Non-pigmented ciliary epithelial cell (primary cell): Measurements from ENCODE around the gene TMCO1.
A peak's percentile ranks its signal among the peaks of the same experiment; 100 is the strongest.
"Not testable (repeated sequence)": the region's sequence is repeated elsewhere in the genome, so short reads cannot be mapped to it uniquely, and the experiment has no call there.

Source experiments
- DNase-seq: peaks from one replicate; pipeline ENCODE4 v3.0.0-alpha.2; 2010; ENCODE audit warnings: low read depth

Gene TMCO1, protein sequence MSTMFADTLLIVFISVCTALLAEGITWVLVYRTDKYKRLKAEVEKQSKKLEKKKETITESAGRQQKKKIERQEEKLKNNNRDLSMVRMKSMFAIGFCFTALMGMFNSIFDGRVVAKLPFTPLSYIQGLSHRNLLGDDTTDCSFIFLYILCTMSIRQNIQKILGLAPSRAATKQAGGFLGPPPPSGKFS

DNA sequence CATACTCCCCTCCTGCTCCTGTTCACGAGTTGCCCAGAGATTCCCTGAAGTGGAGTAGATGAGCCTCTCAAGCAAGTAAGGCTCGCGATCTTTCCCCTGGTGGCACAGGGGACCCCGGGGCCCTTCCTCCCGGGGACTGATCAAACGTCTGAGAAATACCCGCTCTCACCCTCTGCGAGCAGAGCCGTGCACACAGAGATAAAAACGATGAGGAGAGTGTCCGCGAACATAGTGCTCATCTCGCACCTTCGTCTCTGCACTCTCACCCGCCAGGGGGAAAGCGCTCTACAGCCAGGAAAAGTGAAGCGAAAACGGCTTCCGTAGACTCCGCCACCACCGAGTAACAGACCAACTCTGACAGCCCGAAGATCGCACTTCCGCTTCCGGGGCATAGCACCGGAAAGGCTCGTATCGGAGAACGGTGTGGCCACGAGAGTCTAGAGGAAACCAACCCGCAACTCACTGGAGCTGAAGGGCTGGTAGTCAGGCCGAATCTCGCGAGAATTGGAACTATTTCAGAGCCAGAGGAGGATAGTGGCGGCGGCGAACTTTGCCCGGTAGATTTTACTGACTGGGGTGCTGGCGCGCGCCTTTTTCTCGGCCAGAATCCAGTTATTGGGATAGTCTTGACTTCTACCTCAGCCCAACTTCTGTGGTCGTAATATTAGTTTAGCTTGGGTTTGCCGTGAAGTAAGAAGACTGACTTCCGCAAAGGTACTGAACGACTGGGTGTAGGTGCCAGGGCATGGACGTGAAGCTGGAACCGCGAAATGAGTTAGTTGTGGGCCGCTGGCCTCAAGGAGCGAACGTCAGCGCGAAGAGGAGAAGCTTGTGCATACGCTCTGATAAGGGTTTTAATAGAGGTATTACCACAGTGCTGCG, at the start of gene TMCO1:
Gene TMCO1, minus strand, starts transcription at position 356 of the 882 bp plus-strand sequence. Its CDS starts 117 bp downstream, at position 239.
- peak; percentile 94 for DNase-seq

DNA sequence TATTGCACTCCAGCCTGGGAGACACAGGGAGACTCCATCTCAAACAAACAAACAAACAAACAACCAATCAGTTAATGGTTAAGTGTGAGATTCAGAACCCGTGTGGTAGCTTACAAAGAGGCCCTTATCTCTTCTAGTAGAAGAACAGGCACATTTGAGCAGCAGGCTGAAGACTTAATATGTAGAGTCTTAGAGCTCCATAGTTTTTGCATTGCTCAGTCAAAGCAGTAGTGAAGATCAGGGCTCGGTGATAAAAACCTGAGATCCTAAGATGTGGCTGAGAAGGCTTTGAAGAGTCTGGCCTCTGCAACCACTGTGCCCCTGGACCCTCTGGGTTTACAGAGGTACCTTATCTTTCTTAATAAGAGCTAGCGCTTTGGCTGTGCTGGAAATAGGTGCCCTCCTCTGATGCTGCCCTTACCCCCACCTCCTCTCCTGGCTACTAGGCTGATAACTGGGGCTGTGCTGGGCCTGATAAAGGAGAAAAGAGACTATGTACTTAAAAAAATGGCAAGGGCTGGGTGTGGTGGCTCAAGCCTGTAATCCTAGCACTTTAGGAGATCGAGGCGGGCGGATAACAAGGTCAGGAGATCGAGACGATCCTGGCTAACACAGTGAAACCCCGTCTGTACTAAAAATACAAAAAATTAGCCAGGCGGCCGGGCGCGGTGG, 48.3 kb upstream of the TMCO1 start:
- DNase-seq: no peak

DNA sequence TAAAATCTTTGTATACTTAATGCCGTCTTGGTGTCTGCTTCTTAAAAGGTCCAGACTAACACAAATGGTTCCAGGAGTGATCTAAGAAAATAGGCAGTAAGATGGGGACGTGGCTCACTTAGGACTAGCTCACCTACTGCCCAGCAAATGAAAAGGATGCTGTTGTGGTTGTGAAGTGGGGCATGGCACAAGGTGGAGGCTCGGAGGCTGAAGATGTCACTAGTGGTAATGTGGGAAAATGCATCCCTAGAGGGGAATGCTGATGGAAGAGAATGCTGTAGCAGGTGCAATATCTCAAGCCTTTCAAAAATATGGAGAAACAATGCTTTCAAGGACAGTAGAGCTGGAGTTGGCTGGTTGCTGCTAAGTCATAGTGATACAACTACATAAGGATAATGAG, 47.5 kb upstream of the TMCO1 start:
- no peak for DNase-seq

DNA sequence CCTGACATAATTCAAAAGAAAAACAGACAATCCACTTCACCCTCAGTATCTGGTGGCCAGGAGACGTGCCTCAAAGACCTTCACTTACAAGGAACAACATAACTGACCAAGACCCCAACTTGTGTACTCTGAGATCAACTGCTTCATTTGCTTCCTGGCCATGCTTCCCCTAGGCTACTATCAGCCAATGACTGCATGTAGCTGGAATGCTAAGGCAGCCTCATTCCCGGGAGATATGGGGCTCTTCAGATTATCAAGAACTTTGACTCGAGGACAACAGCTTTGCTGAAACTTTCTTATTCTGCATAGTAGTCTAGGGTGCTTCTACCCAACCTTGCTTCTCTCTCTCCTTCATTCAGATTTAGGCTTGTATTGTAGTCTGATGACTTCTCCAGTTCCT, 47.1 kb upstream of the TMCO1 start:
- peak; percentile 38 for DNase-seq

DNA sequence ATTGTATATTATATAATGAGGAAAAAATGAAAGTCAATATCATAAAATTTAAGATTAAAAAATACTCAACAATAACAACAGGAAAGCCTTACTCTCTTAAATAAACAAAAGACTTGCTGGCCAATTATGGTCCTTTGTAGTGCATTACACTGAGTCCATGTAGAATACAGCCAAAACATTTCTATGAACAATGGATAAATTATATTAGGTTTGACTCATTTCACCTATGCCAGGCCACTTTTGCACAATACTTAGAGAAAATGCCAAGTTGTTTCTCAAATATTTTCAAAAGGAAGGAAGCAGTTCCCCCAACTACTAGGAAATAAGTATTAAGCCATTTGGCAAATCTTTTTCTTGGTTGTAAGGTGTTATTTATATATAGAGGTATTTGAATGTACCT, 38.9 kb upstream of the TMCO1 start:
- DNase-seq: no peak

DNA sequence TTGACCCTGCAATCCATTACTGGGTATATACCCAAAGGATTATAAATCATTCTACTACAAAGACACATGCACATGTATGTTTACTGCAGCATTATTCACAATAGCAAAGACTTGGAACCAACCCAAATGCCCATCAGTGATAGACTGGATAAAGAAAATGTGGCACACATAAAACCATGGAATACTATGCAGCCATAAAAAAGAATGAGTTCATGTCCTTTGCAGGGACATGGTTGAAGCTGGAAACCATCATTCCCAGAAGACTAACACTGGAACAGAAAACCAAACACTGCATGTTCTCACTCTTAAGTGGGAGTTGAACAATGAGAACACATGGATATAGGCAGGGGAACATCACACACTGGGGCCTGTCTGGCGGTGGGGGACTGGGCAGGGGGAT, 35.8 kb upstream of the TMCO1 start:
- not testable (repeated sequence) for DNase-seq

DNA sequence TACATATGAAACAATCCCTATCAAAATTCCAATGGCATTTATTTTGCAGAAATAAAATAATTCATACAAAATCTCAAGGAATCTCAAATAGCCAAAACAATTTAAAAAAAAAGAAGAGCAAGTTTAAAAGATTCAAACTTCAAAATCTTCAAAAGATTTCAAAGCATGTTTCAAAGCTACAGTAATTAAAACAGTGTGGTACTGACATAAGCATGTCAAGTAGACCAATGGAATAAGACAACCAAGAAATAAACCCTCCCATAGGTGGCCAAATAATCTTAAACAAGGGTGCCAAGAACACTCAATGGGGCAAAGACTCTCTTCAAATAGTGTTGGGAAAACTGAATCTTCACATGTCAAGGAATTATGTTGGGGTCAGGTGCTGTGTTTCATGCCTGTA, 30.7 kb upstream of the TMCO1 start:
- no peak for DNase-seq

DNA sequence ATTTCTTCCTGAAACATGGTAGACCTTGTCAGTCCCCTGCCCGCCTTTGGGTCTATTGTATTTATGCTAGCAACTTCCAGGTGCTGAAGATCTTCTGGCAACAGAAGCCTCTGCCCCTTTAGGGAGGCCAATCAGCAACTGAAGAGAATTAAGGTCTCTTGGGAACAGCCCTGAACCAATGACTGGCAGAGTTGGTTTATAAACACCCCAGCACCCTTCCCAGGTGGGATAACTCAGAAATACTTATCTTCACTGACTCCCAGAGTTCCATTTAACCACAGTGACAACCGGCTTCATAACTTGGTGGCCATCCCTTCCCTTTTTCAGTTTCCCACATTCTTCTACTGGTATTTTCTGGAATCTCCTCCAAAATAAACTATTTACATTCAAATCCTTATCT, 27.2 kb upstream of the TMCO1 start:
- no peak for DNase-seq

DNA sequence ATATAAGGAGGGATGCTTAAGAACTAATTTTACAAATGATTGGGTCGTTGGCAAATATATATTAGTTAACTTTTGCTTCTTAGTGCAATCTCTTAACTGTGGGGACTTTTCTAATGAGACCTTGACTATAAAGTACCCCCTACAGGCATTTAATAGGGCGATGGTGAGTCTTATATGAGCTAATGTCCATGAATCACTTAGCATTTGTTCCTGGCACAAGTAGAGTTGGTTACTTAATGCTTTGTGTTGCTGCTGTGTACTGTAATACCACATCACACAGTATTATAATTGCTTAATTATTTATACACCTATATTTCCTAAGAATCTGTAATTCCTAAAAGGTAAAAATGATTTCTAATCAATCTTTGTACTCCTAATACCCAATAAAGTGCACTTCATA, 25.3 kb upstream of the TMCO1 start:
- no peak for DNase-seq

DNA sequence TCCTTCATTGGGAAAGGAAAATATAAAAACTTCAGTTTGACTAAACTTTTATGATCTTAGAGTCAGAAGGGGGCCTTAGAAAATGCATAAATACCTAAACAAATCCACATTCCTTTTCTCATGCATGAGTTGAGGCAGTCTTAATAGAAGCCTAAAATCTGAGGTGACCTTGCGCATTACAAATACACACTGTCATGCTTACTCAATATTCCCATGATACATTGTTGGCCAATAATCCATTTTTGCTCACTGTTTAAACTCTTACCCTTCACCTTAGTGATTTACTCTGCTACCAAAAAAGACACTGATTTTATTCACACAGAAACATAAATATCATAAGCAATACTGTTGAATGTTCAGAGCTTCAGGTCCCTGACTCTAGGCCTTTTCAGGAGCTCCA, 19.1 kb upstream of the TMCO1 start:
- no peak for DNase-seq

DNA sequence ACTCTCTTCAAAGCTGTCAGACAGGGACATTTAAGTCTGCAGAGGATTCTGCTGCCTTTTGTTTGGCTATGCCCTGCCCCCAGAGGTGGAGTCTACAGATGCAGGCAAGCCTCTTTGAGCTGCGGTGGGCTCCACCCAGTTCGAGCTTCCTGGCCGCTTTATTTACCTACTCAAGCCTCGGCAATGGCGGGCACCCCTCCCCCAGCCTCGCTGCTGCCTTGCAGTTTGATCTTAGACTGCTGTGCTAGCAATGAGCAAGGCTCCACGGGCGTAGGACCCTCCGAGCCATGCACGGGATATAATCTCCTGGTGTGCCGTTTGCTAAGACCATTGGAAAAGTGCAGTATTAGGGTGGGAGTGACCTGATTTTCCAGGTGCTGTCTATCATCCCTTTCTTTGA, 14.9 kb upstream of the TMCO1 start:
- DNase-seq: not testable (repeated sequence)

DNA sequence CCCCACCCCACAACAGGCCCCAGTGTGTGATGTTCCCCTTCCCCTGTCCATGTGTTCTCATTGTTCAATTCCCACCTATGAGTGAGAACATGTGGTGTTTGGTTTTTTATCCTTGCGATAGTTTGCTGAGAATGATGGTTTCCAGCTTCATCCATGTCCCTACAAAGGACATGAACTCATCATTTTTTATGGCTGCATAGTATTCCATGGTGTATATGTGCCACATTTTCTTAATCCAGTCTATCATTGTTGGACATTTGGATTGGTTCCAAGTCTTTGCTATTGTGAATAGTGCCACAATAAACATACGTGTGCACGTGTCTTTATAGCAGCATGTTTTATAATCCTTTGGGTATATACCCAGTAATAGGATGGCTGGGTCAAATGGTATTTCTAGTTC, 9.5 kb upstream of the TMCO1 start:
- DNase-seq: not testable (repeated sequence)

DNA sequence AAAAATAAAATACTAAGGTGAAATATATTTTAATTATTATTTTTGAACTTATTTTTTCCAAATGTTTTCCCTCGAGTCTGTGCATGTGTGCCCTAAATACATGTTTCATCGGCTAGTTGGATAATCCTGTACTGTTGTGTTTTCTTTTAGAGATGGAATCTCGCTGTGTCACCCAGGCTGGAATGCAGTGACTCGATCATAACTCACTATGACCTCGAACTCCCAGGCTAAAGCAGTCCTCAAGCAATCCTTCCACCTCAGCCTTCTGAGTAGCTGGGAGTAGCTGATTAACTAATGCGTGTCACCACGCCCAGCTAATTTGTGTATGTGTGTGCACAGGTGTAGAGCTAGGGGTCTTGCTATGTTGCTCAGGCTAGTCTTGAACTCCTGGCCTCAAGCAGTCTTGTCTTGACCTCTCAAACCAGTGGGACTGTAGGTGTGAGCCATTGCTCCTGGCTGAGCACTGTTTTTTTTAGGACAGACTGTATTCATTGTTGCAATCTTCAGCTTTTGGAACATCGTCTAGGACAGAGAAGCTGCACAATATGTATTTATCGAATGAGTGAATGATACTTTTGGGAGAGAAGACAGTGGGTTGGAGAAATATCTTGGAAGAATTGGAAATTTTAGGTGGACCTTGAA, 4.8 kb upstream of the TMCO1 start:
- peak; percentile 71 for DNase-seq

DNA sequence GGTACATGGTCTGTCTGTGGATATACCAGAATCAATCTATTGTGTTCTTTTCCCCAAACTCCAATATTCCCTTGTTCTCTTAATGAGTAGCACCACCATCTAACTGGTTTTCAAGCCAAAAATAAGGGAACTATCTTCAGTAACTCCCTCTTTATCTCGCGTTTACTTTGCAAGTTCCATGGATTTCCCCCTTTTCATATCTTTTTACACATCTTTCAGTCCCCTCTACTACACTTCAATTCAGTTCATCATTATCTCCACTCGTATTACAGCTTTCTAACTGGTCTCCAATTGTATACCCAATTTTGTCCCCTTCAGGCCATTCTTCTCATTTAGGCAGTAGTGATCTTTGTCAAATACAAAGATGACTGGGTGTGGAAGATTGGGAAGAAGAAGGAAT, 4.1 kb upstream of the TMCO1 start:
- DNase-seq: no peak

DNA sequence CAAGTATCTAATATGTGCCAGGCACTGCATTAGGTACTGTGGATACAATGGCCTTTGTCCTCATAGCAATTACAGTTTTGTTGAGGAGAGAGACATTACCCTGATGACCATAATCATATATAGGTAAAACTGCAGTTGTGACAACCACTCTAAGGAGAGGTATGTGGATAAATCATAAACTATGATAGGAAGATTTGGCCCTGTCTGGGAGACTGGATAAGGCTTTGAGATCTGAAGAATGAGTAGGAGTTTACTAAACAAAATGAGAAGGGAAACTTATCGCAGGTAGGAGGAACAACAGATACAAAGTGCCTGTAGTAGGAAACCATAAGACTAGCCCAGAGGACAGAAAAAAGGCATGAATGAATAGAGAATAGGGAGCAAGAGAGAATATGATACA, 4.4 kb downstream of the TMCO1 start:
- DNase-seq: no peak

DNA sequence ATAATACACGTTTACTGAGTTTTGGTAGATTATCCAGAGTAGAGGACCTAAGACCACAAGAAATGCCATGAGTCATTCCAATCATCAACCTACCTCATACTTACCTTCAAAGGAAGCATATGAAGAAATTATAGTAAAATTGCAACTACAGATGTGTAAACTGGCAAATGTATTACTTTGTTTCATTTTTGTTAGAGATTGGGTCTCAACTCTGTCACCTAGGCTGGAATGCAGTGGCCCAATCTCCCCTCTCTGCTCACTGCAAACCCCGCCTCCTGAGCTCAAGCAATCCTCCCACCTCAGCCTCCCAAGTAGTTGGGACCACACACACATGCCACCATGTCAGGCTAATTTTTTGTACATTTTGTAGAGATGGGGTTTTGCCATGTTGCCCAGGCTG, 5.2 kb downstream of the TMCO1 start:
- DNase-seq: no peak

DNA sequence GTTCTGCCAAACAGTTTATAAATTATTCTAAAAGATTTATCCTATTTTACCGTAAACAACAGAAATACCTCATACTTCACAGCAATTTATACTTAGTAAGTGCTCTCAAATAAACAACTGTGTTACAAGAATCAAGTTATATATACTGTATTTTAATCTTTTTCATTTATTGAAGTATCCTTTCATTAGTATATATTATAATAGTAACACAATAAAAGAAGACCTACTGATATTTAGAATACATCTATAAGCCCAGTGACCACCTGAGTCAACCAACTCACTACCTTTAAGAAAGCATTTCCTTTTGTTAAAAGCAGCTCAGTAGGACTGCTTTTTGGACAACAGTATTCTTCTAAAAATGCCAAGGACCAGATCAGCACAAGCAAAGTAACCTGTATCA, 5.9 kb downstream of the TMCO1 start:
- DNase-seq: no peak

DNA sequence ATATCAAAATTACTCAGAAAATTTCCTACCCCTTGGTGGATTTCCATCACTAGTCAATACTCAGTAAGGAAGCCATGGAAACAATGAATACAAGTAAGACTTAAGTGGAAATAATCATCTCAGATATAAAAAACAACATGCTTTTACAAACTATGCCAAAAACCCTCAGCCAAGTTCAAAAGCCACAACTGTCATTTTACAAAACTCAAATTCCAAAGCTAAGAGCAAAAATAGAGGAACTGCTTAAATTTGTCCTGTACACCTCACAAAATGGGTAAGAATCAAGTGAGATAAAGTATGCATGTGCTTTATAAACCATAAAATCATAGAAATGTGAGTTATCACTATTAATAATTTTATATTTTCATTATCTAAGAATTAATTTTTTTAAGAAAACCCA, 9.6 kb downstream of the TMCO1 start:
- DNase-seq: no peak

DNA sequence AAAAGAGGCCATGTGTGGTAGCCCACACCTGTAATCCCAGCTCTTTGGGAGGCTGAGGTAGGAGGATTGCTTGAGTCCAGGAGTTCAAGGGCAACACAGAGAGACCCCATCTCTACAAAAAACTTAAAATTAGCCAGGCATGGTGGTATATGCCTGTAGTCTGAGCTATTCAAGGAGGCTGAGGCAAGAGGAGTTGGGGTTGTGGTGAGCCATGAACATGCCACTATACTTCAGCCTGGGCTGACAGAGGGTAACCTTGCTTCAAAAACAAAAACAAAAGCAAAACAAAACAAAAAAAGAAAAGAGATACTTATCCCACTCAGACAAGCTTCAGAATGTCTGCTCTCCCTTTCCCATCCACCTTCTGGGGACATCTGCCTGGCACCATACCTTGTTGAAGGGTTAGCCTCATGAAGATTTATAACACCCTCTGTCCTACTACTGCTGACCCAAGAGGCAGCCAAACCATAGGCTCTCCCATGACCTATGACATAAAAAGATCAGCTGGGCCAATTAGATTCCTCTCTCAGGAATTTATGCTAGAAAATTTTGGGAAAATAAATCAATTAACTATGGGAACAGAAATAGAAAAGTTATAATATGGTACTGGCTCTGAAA, 13.2 kb downstream of the TMCO1 start:
- no peak for DNase-seq

DNA sequence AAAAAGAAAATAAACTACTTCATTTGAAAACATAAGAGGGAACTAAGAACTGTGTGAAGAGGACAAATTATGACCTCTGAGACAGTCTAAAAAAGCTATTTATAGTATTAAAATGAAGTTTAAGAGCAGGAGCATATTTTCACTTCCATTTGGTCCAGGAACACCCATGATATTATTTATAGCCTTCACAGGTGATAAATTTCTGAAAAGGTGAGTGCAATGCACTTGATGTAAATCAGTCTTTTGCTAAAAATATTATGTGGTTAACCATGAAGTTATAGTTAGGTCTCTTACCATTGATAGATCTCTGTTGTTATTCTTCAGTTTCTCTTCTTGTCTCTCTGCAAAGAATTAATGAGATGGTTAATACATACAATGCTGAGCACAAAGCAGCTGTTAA, 14.7 kb downstream of the TMCO1 start:
- DNase-seq: no peak

DNA sequence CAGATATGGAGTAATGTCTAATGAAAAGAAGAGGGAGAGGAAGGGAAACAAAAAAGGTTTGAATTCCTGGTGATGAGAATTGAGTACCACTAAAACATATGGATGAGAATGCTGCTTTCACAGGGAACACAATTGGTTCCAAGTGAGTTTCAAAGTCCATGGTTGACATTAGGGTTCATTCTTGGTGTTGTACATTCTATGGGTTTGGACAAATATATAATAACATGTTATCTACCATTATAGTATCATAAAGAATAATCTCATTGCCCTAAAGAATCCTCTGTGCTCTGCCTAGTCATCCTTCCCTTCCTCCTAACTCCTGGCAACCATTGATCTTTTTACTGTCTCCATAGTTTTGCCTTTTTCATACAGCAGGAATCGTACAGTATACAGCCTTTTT, 20.1 kb downstream of the TMCO1 start:
- DNase-seq: no peak
